Stimulated activated CD8-positive, alpha-beta memory T cell treated with anti-CD3 and anti-CD28 coated beads, Interleukin-15, amount 100 ng/mL, for 48 hours (primary cell): ENCODE data around the gene AUP1.

ENCODE experiments used
- DNase-seq, 2 donors: peaks; one replicate each; pipeline ENCODE4 v3.0.0-alpha.2; 2020; ENCODE audit warnings: low read depth in 2 of 2

AUP1 gene

GRCh38 chr2:74556831-74557370 is 27.4 kb upstream of the AUP1 start:
- DNase-seq: no peak

- DNase-seq: no peak
These were observed 26.7 kb upstream of the AUP1 start for GRCh38 chr2:74556159-74556558.

GRCh38 chr2:74555610-74556103 is 26.2 kb upstream of the AUP1 start:
- no peak for DNase-seq

- no peak for DNase-seq
These were observed 25.5 kb upstream of the AUP1 start for GRCh38 chr2:74554820-74555531.

- DNase-seq: peak; percentile 67 to 75
These were observed 24.6 kb upstream of the AUP1 start, which contains the start of the genes DOK1 and LOXL3 for GRCh38 chr2:74553892-74554819. TSS of gene DOK1 (plus strand) at chr2:74554720. CDS start at chr2:74554755, 35 bp downstream. TSS of gene LOXL3 (minus strand) at chr2:74553942. CDS start at chr2:74552634, 1,308 bp downstream.

- DNase-seq: no peak
These were observed 23.7 kb upstream of the AUP1 start for GRCh38 chr2:74552914-74553811.

GRCh38 chr2:74551942-74552913 is 22.7 kb upstream of the AUP1 start:
- no peak for DNase-seq

GRCh38 chr2:74551530-74551929 is 22.0 kb upstream of the AUP1 start:
- DNase-seq: no peak

- no peak for DNase-seq
These were observed 20.7 kb upstream of the AUP1 start for GRCh38 chr2:74550231-74550630.

- no peak for DNase-seq
These were observed 19.7 kb upstream of the AUP1 start for GRCh38 chr2:74548900-74549826.

GRCh38 chr2:74548285-74548899 is 18.9 kb upstream of the AUP1 start:
- DNase-seq: no peak

GRCh38 chr2:74546004-74546403 is 16.5 kb upstream of the AUP1 start:
- no peak for DNase-seq

- DNase-seq: no peak
These were observed 15.1 kb upstream of the AUP1 start for GRCh38 chr2:74544634-74545033.

- DNase-seq: no peak
These were observed 13.5 kb upstream of the AUP1 start for GRCh38 chr2:74542978-74543377.

GRCh38 chr2:74540291-74540690 is 10.8 kb upstream of the AUP1 start:
- no peak for DNase-seq

- DNase-seq: no peak
These were observed 9.4 kb upstream of the AUP1 start for GRCh38 chr2:74538881-74539339.

- no peak for DNase-seq
These were observed 7.6 kb upstream of the AUP1 start for GRCh38 chr2:74537140-74537539.

- no peak for DNase-seq
These were observed 6.9 kb upstream of the AUP1 start for GRCh38 chr2:74536166-74536950.
